Measurements from ENCODE around the gene HOXB5.

HOXB5 gene

DNA sequence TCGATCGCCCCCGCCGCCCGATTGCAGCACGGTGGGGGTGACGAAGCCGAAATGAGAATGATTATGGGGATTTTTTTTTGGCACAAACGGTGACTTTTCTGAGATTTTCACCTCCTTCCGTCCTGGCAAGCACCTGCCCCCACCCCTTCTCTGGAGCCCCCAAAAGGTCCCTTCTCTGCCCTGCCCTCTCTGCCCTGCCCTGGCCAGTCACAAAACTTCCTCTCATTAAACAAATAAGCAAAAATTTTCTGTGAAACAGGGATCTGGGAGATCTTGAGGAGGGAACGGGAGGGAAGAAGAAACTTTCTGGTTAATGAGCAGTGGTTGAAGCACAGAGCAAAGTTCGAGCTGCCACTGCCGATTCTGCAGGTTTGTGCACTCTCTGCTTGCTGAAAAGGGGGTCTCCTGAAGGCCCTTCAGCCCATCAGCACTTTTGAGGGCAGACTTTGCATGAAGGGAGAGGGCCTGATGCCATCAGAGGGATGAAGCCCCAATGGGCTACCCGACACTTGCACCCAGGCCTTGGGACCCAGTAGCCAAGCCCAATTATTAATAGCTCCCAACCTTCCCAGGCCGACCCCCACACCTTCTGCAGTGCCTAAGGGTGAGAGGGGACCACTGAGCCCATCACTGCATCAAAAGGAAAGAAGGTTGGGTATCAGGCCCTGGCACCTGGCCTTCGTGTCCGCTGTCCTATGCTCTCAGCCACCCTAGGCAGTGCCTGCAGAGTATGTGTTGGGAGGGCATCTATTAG lies 22.6 kb upstream of the HOXB5 start:
- DNase-seq: no peak

DNA sequence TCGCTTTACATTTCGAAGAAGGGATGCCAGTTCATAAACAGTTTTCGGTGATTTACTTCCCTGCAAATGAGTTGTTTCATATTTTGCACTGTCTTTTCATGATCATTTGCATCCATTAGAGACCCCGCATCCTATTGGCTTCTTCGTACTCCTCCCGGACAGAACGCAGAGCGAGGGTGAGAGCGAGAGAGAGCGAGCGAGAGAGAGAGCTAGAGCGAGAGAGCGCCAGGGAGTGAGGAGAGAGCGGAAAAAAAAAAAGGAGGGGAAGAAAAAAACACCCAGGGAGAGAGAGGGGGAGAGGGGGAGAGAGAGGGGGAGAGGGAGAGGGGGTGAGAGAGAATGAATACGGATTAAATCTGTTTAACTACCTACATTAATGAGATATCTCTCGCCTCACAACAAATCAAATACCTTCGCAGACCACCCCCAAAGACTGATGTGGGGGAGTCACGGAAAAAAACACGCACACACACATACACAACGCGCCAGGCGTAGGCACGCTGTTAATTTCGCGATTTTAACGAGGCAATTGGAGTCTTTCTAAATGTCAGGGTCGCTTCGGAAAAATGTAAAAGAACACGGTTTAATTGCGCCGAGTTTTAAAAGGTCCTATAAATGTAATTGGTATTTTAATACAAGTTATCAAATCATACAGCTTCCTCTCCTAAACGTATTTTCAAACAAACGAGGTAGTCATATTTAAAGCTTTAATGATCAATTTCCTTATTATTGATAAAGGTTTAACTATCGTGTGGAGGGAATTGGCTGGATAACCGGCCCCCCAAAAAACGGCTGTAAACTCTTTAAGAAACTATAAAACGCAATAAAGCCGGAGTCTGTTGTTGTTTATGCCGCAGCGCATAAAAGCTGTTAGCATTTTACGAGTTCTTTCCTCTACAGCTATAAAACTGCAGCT lies 21.7 kb upstream of the HOXB5 start, which contains the start of gene HOXB8:
HOXB8 (minus strand) TSS at position 246 of the 916 bp plus-strand sequence. CDS start 588 bp downstream, outside the sequence.
- DNase-seq: no peak

DNA sequence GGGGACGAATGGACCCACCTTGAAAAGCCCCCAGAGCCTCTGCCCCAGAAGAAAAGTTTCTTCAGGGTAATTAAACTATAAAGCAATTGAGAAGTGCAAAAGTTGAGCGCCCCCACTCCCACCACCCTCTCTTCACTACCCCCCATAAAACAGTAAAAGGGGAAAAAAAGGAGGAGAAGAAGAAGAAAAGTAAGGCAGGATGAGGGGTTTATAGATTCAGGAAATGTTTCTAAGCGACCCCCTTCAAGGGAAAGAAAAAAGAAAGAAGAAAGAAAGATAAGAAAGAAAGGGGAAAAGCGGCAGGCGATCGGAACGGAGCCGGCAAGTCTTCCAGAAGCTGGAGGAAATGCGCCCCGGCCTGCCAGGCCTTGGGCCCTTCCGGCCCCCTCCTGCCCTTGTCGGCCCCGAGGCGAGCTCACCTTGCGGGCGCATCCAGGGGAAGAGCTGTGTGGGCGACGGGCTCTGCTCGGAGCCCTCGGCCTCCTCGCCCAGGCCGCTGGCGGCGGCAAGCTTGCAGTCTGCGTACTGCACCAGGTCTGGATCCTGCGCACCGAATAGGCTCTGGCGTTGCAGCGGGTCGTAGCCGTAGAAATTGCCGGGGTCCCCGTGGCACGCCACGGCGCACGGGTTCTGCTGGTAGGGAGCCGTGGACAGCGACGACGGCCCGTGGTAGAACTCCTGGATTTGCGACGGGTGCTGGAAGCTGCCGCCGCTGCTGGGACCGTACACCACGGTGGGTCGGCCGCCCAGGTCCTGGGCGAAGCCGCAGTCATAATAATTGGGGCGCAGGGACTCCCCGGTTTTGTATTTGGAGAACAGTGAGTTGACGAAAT lies 20.5 kb upstream of the HOXB5 start:
- no peak for DNase-seq

DNA sequence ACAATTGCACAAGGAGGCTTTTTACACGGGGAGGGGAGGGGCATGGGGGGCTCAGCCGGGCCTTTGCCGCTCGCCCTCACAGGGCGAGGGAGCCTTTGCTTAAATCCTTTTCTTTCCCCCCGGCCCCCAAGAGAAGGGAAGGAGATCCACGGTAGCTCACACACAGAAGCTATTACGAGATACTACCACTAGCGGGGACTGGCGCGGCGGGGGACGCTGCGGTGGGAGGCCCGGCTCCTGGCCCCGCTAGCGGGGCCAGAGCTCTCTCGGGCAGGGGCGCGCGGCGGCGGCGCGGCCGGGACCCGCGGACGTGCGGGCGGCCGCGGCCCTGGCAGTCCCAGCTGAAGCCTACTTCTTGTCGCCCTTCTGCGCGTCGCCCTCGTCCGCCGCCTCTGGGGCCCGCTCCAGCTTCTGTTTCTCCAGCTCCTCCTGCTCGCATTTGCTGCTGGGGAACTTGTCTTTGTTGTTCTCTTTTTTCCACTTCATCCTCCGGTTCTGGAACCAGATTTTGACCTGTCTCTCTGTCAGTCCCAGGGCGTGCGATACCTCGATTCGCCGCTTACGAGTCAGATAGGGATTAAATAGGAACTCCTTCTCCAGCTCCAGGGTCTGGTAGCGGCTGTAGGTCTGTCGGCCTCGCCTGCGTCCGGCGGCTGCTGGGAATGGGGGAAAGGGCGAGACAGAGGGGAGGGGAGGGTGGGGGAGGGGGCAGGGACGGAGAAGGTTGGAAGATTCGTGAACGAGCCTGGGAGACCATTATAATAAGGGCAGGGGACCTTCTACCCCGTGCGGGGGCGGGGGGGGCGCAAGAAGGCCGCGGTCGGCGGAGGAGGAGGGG lies 19.5 kb upstream of the HOXB5 start:
- no peak for DNase-seq

DNA sequence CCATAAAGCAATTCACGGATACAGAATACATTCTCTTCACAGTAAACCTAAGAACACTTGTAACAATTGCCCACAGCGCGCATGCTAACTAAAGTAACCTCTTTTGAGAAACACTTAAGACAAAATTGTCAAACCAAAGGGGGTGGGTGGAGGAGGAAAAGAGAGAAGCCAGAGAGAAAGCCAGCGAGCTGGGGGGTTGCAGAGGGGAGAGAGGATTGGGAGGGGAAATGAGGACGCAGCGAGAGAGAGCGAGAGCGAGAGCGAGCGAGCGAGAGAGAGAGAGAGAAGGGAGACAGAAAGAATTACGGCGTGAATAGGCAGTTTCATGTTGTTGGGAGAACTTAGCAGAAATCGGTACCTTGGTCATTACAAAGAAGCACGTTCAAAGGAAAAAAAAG lies 18.9 kb upstream of the HOXB5 start:
- no peak for DNase-seq

DNA sequence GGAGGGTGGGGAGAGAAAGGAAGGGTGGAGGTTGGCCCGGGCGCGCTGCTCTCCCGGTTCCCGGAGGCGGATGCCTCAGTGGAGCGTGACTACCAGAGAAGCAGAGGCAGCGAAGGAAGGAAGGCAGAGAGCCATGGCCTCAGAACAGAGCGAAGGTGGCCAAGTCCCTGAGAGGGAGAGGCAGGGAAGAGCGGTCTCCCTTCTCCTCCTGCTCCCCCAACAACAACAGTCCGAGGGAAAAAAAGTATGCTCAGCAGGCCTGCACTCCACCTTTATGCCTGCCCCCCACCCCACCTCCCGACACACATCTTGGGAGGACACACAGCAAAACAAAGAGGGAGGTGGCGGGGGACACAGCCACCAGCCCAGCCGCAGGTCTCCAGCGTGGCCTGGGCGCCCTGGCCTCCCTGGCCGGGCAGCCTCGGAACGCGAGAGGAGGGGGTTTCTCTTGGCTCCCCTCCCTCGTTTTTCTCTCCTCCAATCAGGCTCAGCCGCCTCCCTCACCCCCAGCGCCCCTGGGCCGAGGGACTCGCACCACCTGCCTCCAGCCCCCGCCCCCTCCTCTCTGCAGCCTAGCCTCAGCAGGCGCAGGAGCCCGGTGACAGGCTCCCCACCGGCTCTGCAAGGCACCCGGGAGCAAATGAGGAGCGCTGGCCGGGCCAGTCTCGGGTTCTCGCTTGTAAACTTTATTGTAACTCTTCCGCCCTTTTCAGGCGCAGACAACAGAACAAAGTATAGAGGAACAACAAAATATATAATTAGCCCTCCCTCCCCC lies 18.3 kb upstream of the HOXB5 start:
- DNase-seq: no peak

DNA sequence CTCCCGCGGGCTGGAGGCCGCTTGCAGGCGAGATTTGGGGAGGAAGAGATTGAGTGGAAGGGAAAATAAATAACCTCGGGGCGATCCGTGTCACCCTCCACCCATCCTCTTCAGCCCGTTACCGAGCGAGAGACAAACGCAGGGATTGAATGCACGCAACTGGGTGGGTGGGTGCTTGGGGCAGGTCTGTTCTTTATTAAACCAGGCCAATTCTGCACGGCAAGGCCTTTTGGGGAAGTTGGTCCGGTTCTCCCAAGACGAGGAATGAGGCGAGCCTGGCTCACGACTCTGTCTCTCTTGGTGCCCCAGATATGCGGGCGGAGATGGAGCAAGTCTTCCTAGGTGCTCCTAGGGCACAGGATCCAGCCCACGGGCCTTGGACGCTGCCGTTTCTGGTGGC lies 17.6 kb upstream of the HOXB5 start:
- DNase-seq: no peak

DNA sequence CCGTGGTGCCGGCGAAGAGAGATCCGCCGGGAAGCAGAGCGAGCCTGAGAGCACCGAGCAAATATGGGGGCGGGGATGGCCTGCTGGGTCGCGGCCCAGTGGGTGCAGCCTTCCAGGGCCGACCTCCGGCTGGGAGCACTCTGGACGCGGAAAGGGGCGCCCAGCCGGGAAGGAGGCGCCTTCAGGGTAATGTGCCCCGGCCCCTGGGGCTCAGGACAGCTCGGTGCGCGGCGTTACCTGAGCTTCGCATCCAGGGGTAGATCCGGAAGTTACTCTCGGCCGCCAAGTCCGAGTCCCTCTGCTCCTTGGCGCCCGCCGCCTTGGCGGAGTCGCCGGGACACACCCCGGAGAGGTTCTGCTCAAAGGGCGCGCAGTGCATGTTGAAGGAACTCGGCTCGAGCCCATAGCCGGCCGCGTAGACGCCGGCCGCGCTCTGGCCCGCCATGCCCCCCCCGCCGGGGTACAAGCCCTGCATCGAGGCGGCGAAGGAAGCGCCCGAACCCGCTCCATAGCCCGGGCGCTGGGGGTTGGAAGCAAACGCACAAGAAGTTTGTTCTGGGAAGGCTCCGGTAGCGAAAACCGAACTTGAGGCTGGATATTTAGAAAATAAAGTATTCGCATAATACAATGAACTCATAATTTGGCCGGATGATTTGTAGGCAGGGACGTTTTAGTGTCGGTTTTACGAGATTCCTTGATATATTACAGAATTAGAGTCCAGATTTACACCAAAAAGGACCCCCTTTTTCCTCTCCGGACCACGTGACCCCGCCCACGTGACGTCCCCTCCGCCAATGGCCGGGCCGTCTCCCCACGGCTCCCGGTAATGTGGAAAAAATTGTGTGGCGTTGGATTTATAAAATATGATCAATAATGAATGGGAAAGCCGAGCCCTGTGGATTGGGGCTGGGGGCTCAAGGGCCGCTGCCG lies 17.0 kb upstream of the HOXB5 start, which contains the start of gene HOXB7:
HOXB7 (minus strand) TSS at position 736 of the 930 bp plus-strand sequence; CDS start at position 637, 99 bp downstream.
- no peak for DNase-seq

DNA sequence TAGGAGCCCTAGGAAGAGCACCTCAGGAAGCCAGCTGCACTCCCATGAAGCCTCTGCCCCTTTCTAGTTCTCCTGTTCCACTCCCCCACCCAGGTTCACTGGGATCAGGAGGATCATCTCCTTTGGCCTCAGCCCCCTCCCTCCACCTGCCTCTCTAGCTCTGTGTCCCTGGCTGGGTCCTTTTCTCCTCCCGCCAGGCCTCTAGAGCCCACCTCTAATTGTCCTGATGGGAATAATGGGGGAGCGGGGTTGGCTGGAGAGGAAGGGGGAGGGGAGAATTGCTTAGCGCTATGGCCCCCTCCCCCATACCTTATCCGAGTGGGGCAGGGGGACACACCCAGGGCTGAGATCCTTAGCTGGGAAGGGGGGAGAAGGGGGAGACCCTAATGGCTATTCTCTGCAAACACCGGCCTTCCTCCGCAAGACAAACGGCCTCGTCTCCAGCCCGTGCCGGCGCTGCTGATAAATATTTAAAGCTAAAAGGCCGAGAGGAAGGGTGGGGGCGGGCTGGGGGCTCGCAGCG lies 16.2 kb upstream of the HOXB5 start:
- no peak for DNase-seq

DNA sequence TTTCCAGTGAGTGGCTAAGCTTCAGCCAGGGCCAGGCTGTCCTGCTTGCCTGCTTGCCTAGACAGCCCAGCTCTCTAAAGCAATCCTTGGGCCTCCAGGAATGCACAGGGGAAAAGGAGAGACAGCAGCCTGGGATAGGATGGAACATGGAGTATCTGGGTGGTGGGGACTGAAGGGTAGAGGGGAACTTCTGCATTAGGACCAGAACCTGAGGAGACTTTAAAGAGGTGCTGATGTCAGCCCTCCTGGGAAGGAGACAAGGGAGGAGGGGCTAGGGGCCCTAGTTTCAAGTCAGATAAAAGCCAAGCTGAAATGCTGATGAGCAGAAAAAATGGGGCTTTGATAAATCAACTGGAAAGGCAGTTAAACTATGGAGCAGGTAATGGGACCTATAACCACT lies 15.5 kb upstream of the HOXB5 start:
- no peak for DNase-seq

DNA sequence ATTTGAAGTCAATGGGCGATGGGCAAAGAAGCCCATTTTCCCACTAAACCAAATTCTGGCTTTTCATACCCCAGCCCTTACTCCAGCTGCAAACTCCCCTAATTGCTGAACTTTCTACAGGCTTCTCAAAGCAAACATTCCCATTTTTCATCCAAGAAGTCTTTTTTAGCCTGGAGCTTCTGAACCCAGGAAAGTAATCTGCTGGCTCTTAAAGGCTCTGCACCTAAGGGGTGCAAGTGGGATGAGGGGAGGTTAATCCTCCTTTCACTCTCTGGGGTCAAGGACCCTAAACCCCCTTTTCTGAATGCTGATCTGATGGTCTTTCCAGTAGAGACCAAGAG lies 14.9 kb upstream of the HOXB5 start:
- DNase-seq: no peak

DNA sequence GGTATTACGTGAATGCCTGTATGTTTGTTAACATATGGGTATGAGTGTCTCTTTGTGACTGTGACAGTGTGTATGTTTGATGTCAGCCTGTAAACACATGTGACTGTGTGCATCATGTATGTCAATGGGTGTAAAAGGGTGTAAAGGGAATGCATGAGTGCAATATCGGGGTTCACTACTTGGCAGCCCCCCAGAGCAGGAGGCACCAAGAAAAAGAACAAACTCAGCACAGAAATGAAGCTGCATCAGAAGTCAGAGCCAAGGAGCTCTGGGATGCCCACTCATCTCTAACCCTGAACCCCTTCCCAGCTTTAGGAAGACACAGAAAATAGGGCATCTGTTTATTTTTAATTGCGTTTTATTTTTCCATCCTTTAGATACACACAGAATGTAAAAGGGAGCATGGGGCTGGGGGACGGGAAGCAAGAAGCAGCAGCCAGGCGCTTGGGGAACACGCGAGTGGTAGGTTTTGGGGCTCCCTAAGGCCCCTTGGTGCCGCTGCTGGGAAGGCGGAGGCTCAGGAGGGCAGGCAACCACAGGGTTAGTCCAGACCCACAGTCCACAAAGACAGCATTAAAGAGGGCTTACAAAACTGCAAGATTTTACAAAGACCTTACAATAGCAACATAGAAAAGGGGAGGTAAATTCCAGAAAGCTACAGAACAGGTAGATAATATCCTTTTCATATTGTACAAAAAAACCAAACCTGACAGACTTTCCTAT lies 13.5 kb upstream of the HOXB5 start:
- DNase-seq: no peak

DNA sequence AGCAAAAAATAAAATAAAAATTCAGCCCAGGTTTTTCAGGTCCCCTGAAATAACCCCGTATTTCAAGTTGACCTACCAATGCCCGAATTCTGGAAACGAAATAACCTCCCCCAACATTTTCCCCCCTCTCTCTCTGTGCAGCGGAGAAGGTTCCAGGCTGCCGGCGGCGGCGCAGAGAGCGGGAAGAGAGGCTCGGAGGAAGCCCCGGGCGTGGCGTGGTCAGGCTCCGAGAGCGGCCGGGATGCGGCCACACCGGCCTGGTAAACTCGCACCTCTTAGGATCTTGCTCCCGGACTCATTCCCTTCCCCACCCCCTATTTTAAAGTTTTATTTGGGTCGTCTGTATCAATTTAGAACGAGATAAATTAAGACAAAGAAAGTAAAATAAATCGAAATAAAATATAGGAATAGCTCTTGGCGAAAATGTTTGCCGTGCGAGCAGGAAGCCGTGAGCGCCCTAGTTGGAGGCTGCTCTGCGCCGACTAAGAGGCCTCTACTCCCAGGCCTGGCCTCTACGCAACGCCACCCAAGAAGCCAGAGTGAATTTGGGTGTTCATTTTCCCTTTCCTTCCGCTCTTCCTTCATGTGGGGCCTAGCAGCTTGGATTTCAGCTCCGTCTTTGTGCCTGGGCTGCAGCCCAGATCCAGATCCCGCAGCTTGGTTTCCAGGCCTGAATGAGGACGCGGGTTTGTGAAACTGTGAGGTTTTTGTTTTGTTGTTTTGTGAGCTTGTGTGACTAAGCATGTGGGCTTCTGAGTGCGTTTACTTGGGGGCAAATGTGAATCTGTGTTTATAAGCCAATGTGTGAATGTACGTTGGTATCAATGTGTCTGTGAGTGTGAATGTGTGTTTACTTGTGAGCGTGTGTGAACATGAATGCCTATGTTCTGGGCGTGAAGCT lies 12.7 kb upstream of the HOXB5 start:
- DNase-seq: no peak

DNA sequence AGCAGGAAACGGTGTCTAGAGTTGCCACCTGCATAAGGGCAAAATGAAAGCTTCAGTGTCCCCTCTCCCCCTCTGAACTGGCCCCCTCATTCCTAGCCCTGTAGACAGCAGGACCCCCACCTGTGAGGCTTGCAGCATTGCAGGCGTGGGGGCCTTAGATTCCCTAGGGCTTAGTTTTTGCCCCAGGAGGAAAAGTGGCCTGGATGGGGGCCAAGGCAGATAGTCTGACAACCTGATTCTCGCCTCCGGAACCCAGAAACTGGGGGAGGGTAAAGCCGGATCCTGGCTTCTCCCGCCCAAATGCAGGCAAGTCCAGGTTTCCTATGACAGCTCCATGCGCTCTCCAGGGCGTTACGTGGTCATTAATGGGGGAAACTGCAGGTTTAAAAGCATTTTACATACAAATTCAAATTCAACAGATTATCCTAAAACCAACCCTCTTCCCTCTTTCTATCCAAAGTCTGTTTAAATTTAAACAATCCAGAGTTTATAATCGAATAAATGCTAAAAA lies 11.9 kb upstream of the HOXB5 start:
- no peak for DNase-seq

DNA sequence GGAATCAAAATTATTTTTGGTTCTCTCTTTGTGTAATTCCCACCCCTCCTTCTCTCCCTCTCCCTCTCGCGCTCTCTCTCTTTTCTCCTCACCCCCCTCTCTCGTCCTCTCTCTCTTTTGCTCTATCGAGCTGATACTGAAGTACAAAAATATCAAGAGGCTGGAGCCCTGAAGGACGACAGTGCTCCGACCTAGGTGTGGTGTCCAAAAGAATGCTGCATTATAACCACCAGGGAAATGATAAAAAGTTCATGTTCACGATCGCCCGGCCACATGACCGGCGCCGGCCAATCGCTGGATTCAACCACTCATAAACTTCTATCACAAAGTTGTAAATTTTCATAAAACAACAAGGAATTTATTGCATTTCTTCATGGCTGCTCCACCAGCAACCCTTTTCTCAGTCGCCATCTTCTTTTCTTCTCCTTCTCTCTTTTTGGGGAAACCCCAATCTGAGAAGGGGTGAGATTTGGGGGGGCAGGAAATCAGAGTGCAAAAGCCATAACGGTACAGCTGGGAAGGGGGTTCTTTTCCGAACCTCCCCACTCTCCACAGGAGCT lies 11.3 kb upstream of the HOXB5 start, which contains the start of gene HOXB6:
HOXB6 (minus strand) TSS at position 217 of the 560 bp plus-strand sequence. CDS start 6,836 bp downstream, outside the sequence.
- no peak for DNase-seq

DNA sequence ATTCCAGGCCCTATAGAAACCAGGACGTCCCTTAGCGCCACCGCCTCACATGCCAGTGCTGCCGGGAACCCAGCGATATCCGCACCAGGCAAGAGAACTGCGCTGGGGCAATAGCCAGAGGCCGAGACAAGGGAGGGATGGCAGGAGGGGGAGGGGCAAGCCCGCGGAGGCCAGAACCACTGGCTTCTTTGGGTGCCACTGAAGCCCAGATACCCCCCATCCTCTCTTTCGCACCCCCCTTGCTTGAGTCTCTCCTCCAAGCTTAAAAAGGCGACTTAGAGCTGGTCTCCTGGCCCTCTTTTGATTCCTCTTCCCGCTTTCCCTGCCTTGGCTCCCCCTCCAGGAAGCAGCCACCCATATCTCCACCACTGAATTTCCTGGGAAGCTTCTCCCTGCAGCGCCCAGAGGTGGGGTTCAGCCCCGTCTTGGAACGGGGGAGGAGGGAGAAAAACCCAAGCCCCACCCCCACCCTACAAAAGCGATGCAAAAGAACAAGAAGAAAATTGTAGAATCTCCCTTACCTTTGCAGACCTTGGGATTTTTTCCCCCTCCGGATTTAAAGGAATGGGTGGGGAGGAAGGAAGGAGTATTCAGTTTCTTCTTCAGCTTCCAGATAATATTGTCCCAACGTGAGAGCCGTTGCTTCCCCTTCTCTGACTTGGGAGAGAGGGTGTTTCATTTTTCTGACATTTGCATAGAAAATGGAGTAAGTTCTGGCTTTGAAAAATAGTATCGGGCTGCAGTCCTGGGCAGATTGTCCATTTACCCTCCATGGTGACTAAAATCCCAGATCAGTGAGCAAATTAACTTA lies 10.6 kb upstream of the HOXB5 start:
- DNase-seq: no peak
